Measurements from ENCODE around the gene SARDH.
A peak's percentile ranks its signal among the peaks of the same experiment; 100 is the strongest.

SARDH gene

DNA sequence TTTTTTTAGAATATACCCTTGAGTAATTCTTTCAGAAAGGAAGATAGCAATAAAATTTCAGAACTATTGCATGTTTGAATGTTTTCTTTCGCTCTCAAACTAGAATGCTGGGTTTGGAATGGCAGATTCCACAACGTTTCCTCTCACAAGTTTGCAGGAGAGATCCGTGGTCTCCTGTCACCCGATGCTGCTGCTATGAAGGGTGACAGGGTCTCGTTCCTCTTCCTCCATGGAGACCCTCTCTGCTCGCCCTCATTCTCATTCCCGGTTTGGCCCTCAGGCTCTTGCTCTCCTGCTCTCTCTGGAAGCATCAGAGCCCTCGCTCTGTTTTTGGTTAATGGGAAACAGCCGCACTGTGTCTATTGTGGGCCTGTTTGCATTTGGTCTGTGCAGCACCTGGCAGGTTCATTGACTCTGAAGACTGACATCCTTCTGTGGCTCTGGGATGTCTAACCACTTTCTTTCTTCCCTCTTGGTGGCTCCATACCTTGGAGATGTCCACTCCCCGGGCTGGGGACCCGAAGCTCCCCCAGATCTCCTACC is 116.4 kb downstream of the SARDH start:
- DNase-seq = no peak

- DNase-seq = peak; percentile 52
Observed at GRCh38 chr9:133619791-133620190, 118.4 kb downstream of the SARDH start.

- no peak for DNase-seq
Observed at GRCh38 chr9:133618726-133619125, 119.4 kb downstream of the SARDH start.

- no peak for DNase-seq
Observed at GRCh38 chr9:133616643-133617405, 121.3 kb downstream of the SARDH start.

DNA sequence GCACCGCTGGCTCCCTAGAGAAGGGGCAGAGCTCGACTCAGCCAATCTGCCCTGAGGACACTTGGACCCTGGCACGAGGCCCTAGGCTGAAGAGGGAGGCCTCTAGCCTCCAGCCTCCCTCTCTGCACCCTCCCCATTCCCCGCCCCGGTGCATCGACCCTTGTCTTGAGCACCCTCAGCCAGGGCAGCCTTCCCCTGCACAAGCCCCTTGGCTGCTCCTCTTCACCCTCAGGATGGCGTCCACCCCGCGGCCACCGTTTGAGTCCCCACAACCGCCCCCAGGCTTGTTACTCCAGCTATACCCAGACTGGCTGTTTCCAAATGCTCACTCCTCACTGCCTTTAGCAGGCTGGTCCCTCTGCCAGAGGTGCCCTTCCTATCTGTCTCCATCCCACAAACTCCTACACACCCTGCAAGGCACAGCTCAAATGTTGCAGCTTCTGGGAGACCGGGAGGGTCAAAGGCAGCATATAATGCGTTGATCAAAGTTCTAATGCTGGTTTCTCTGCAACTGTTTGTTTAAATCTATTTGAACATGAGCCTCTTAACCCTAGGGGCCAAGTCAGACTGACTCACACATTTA is 122.5 kb downstream of the SARDH start:
- DNase-seq = no peak

GRCh38 chr9:133615186-133615585 is 123.0 kb downstream of the SARDH start:
- no peak for DNase-seq

DNA sequence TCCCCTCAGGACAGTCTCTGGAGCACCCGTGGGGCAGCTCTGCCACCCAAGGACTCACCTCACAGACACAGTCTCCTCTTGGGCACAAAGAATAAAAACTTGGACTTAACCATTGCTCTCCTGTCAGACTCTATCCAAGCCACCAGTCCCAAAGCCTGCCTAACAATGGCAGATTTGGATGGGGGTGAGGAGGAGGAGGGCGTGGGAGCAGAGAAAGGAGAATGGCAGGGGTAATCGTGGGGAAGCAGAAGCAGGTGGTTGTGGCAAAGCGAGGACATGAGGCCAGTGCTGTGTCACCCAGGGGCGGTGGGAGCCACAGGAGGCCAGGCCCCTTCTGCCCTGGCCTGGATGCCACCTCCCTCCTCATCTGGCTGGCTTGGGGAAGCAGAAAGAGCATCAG is 123.5 kb downstream of the SARDH start:
- no peak for DNase-seq

- no peak for DNase-seq
Observed at GRCh38 chr9:133614056-133614455, 124.1 kb downstream of the SARDH start.

All from CD4-positive, alpha-beta T cell treated with Interleukin-12 subunit alpha and Interleukin-12 subunit beta, for 1 hour (primary cell).